ENCODE data around the gene MAMLD1. TPM values are rescaled to one million over a fixed set of nuclear protein-coding genes. Genes with fewer than 3 reads are reported as not detected.

MAMLD1 gene
- total and polyA plus RNA-seq, 2 of the 8 experiments (the other 6 are each of a cell fraction or from before 2014, with no cell fraction given) = 0.09 to 0.26 TPM

- CTCF ChIA-PET (ENCODE audit: partially characterized antibody) = interaction anchor here (1.0 kb wide), 1 partner anchor 38 kb away, joined by 3 read pairs; no protein-coding TSS in a partner anchor
- H3K79me2 ChIP-seq (ENCODE audit: control insufficient read depth in 1 of 2, insufficient read depth in 2 of 2, low read length in 2 of 2) = no peaks in the 10 kb centered on the region
- no peak for TF ChIP-seq SP1 (IDR thresholded peaks at IDR 0.05; ENCODE audit: low read depth, low read length)
- no peak for TF ChIP-seq KDM4A (IDR thresholded peaks at IDR 0.05; ENCODE audit: low read depth, low read length, severe bottlenecking)
- no peak for TF ChIP-seq ATF2 (IDR thresholded peaks at IDR 0.05; ENCODE audit: low read length)
- TF ChIP-seq GABPA (IDR thresholded peaks at IDR 0.05; ENCODE audit: borderline replicate concordance, insufficient read depth, low read length) = no peak
- no peak for TF ChIP-seq EGR1 (IDR thresholded peaks at IDR 0.05; ENCODE audit: borderline replicate concordance, low read depth, low read length)
- TF ChIP-seq SP2 (IDR thresholded peaks at IDR 0.05; ENCODE audit: low read length) = no peak
- TF ChIP-seq E2F6 (IDR thresholded peaks at IDR 0.05) = no peak
- TF ChIP-seq SIN3A (conservative IDR thresholded peaks at IDR 0.05 in 1 of 2, IDR thresholded peaks at IDR 0.05 in 1 of 2; ENCODE audit: low read depth in 1 of 2, low read length in 2 of 2) = no peak
- no peak for TF ChIP-seq SRF (IDR thresholded peaks at IDR 0.05; ENCODE audit: low read depth, low read length)
- TF ChIP-seq CEBPB (IDR thresholded peaks at IDR 0.05; ENCODE audit: low read depth, low read length) = no peak
- TF ChIP-seq CREB1 (IDR thresholded peaks at IDR 0.05) = no peak
- TF ChIP-seq EP300 (IDR thresholded peaks at IDR 0.05; ENCODE audit: borderline replicate concordance in 1 of 2, low read depth in 2 of 2, low read length in 2 of 2) = no peak
These were observed 4.5 kb upstream of the MAMLD1 start for GRCh38 chrX:150358651-150359050.

More at GRCh38 chrX:150358651-150359050, 4.5 kb upstream of the MAMLD1 start:
- Histone ChIP-seq H4K20me1 (replicated peaks in 1 of 2; ENCODE audit: control insufficient read depth in 1 of 2, insufficient read depth in 2 of 2, low read length in 2 of 2) (no peaks in the 10 kb centered on the region), H3K79me1 (ENCODE audit: low read depth, low read length) (no peaks in the 10 kb centered on the region), H3K18ac (ENCODE audit: extremely low read depth, low read length) (no peak overlapping the region), H2BK120ac (replicated peaks; ENCODE audit: low read depth, low read length) (no peak overlapping the region), H3K4me1 (replicated peaks in 1 of 4; ENCODE audit: control insufficient read depth in 3 of 4, insufficient read depth in 4 of 4, low read length in 3 of 4) (peaks cover 0 to 8% (median under 1%) of the 10 kb centered on the region in 4 experiments; a peak in 4 of 7 replicates), H3K4ac (replicated peaks; ENCODE audit: insufficient read length, low read depth, low read length) (no peak overlapping the region), H3K9me3 (ENCODE audit: insufficient read depth in 2 of 2, low read depth in 1 of 2, low read length in 1 of 2) (no peaks in the 10 kb centered on the region), H3K23ac (ENCODE audit: insufficient read length) (no peak overlapping the region), H3K36me3 (ENCODE audit: control insufficient read depth in 2 of 4, insufficient read depth in 4 of 4, low read length in 3 of 4) (no peaks in the 10 kb centered on the region), H3K4me2 (ENCODE audit: insufficient read depth in 1 of 2, low read depth in 2 of 2, low read length in 2 of 2) (no peak overlapping the region), H4K5ac (ENCODE audit: insufficient read length, low read depth, low read length) (no peak overlapping the region), H2AK5ac (ENCODE audit: low read depth, low read length) (no peak overlapping the region), H2BK15ac (ENCODE audit: low read length) (no peak overlapping the region), H2BK12ac (ENCODE audit: low read depth, low read length) (no peak overlapping the region), H3K23me2 (ENCODE audit: low read depth, low read length) (peaks cover 2% of the 10 kb centered on the region; the same call in 1 of the 2 replicates), H2BK20ac (ENCODE audit: low read length) (no peak overlapping the region), H3K14ac (ENCODE audit: insufficient read length) (no peak overlapping the region), H3K9ac (replicated peaks in 1 of 4; ENCODE audit: extremely low read depth in 1 of 4, low read depth in 3 of 4, low read length in 3 of 4) (no peak overlapping the region), H2AFZ (ENCODE audit: low read length) (no peak overlapping the region), H3K27ac (ENCODE audit: low read depth, low read length) (no peak overlapping the region), H4K91ac (replicated peaks; ENCODE audit: insufficient read length, low read length) (no peak overlapping the region), H3K56ac (replicated peaks; ENCODE audit: insufficient read length, low read depth, low read length) (no peak overlapping the region), H4K8ac (ENCODE audit: extremely low read depth, insufficient read depth, low read length) (no peak overlapping the region), H2BK5ac (ENCODE audit: low read depth, low read length) (no peak overlapping the region), H3K4me3 (ENCODE audit: extremely low read depth in 1 of 4, insufficient read depth in 2 of 4, low read depth in 3 of 4, low read length in 4 of 4) (no peak overlapping the region), H3K27me3 (replicated peaks in 1 of 4; ENCODE audit: control insufficient read depth in 3 of 4, extremely low read depth in 1 of 4, insufficient read depth in 3 of 4, low read length in 3 of 4) (peaks cover 30 to 43% (median 41%) of the 10 kb centered on the region in 4 experiments)
- DNase-seq (ENCODE audit: low read depth in 1 of 2, low spot score in 2 of 2) (no peak), FAIRE-seq (no peak)
- POLR2A ChIA-PET (ENCODE audit: partially characterized antibody) = no interaction called here
- whole genome bisulfite sequencing, 2 experiments (ENCODE audit: extremely low coverage in 1 of 2, insufficient coverage in 1 of 2, insufficient read length in 1 of 2, insufficient replicate concordance in 2 of 2, low coverage in 1 of 2, low lambda C conversion rate in 2 of 2, missing lambda C conversion rate in 1 of 2) = 94% methylated on average over 3 of the region's 3 CpGs; no CpG with 5 or more reads in 1 of the 2 experiments
